WERI-Rb-1 (cell line): ENCODE data around the gene ANKS1A.

Source experiments
- DNase-seq: peaks from one replicate; pipeline ENCODE4 v3.0.0-alpha.2; 2020
- H3K27ac ChIP-seq: fragments of 250-450 bp; sonication (Bioruptor Pico); 2 replicates; pipeline ENCODE4 v1.5.1; 2020; ENCODE audit warnings: mild to moderate bottlenecking, moderate library complexity
- H3K27me3 ChIP-seq: fragments of 250-450 bp; sonication (Bioruptor Pico); 2 replicates; pipeline ENCODE4 v1.5.1; 2021; ENCODE audit warnings: mild to moderate bottlenecking, low read depth, moderate library complexity; ENCODE audit not compliant: insufficient read depth, severe bottlenecking
- H3K36me3 ChIP-seq: fragments of 250-450 bp; sonication (Bioruptor Pico); 2 replicates; pipeline ENCODE4 v1.5.1; 2020; ENCODE audit warnings: mild to moderate bottlenecking, moderate library complexity
- H3K4me3 ChIP-seq: 2 replicates; pipeline ENCODE4 v1.5.1; 2011; ENCODE audit warnings: low read depth, mild to moderate bottlenecking, control low read depth, low read length
- H3K9me3 ChIP-seq: fragments of 250-450 bp; sonication (Bioruptor Pico); 2 replicates; pipeline ENCODE4 v1.5.1; 2021; ENCODE audit warnings: mild to moderate bottlenecking, moderate library complexity; ENCODE audit not compliant: severe bottlenecking
- TF ChIP-seq, protein P1 (sequence below): IDR thresholded peaks from 2 replicates; pipeline ENCODE4 v1.5.1; 2011; ENCODE audit warnings: low read depth, mild to moderate bottlenecking, control low read depth, inconsistent platforms, low read length

ANKS1A gene

DNA sequence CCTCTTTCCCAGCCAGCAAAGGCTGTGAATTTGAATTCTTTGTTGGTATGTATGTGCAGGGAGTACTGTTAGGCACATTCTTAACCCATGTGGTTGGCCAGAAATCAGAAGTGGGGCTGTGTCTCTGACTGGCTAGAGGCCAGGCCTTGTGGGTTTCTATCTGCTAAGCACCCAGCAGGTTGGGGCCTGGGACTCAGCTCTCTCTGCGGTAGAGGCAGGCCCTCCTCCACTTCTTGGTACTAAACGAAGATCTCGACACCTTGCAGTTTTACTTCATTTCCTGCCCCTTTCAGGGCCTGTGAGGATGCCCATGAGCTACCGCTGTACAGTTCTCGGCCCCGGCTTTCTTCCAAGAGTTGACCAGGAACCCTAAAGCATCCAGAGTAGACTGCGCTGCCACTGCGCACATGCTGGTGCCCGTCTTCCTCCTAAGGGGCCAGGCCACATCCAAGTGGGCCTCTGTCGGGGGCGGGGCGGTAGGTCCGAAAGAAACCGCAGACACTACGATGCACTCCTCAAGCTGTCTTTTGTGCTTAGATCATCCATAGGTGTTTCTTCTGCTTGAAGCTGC is 201.0 kb downstream of the ANKS1A start:
- TF ChIP-seq, protein P1, sequence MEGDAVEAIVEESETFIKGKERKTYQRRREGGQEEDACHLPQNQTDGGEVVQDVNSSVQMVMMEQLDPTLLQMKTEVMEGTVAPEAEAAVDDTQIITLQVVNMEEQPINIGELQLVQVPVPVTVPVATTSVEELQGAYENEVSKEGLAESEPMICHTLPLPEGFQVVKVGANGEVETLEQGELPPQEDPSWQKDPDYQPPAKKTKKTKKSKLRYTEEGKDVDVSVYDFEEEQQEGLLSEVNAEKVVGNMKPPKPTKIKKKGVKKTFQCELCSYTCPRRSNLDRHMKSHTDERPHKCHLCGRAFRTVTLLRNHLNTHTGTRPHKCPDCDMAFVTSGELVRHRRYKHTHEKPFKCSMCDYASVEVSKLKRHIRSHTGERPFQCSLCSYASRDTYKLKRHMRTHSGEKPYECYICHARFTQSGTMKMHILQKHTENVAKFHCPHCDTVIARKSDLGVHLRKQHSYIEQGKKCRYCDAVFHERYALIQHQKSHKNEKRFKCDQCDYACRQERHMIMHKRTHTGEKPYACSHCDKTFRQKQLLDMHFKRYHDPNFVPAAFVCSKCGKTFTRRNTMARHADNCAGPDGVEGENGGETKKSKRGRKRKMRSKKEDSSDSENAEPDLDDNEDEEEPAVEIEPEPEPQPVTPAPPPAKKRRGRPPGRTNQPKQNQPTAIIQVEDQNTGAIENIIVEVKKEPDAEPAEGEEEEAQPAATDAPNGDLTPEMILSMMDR: no peak
- Histone ChIP-seq H3K4me3 (no peak overlapping the region), H3K27ac (no peak overlapping the region; the same call in 1 of the 2 replicates), H3K36me3 (peaks cover 47% of the 10 kb centered on the region), H3K9me3 (no peaks in the 10 kb centered on the region), H3K27me3 (no peaks in the 10 kb centered on the region)
- peak; percentile 7 for DNase-seq

DNA sequence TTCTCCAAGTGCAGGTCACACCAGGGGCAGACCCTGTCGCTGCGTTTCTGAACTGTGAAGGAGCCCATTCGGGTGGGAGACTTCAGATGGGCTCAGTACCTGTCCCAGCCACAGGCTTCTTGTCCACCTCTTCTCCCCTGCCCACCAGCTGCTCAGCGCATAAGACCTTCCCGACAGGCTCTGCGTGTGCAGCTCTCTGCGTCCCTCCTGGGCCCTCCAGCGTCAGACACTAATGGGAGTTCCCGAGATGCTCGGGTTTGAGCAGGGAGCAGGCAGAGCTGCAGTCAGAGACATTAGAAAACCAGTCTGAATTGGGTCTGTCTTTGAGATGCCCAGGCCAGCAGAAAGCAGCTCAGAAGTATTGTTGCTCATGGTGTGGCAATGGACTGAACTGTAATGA is 201.7 kb downstream of the ANKS1A start:
- peak; percentile 10 for DNase-seq
- TF ChIP-seq, protein P1: no peak
- H3K9me3 ChIP-seq: no peaks in the 10 kb centered on the region
- H3K4me3 ChIP-seq: no peak overlapping the region
- H3K36me3 ChIP-seq: peaks cover 40% of the 10 kb centered on the region
- no peak overlapping the region for H3K27ac ChIP-seq
- H3K27me3 ChIP-seq: no peaks in the 10 kb centered on the region

DNA sequence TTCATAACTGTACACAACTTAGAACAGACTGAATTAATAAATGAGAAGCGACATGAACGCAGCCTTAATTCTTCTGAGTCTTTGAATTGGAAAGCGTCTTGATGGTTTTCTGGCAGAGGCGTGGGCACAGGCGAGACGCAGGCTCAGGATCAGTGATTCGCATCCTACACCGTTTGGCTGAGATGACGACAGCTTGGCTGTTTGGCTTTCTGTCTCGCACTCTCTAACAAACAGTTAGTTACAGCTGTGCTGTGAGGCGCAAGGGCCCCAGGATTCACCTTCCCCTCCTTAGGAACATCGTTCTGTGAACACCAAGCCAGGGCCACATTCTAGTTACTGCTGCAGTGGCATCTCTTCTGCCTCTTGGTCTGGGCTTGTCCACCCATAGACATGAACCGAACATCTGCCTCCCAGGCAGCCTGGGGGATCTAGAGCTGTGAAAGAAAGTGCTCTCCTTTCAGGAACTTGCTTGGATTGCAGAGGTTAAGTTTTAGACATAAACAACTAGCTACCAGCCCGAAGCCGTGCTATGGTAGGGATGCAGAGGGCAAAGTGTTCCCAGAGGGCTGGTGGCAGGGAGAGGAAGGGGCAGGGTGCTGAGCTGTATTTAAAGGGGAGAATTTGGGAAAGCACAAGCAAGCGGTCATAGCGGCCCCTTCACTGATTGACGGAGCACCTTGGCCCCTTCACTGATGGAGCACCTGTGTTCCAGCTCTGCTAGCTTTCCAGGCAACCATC is 202.5 kb downstream of the ANKS1A start:
- H3K9me3 ChIP-seq: no peaks in the 10 kb centered on the region
- no peak overlapping the region for H3K27ac ChIP-seq
- H3K27me3 ChIP-seq: no peaks in the 10 kb centered on the region
- peak; percentile 7 for DNase-seq
- H3K4me3 ChIP-seq: no peak overlapping the region
- H3K36me3 ChIP-seq: peaks cover 33% of the 10 kb centered on the region
- TF ChIP-seq, protein P1: no peak

DNA sequence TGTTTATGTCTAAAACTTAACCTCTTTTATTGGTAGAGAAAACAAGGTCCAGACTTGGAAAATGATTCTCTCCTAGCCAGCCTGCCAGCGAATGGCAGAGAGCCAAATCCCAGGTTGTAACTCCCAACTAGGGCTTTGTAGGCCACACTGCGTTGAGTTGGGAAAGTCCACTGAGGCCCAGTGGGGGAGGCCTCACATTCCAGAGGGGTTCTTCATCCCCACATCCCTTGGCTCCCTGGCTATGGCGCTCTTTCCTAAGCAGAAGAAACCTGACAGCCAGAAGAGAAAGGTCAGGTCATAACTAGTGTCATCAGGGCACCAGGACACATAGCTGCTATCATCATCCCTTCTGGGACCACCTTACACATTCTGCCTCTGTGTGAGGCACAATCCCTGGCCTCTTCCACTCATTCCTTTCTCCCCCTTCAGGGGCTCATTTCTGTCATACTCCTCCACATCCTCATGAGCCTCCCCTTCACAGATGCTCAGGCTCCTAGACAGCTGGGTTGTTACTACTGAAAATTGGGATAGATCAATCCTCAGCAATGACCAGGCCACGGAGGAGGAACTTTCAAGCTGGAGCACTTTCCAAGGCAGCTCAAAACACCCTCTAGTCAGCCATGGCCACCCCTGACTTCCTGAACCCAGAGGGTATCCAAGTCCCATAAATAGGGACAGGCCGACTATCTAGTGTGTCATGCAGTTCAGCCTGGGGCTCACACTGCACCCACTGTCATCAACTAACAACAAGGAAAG is 203.5 kb downstream of the ANKS1A start:
- Histone ChIP-seq H3K27me3 (no peaks in the 10 kb centered on the region), H3K36me3 (peaks cover 23% of the 10 kb centered on the region), H3K27ac (no peak overlapping the region), H3K4me3 (no peak overlapping the region), H3K9me3 (no peaks in the 10 kb centered on the region)
- no peak for DNase-seq
- TF ChIP-seq, protein P1: no peak

DNA sequence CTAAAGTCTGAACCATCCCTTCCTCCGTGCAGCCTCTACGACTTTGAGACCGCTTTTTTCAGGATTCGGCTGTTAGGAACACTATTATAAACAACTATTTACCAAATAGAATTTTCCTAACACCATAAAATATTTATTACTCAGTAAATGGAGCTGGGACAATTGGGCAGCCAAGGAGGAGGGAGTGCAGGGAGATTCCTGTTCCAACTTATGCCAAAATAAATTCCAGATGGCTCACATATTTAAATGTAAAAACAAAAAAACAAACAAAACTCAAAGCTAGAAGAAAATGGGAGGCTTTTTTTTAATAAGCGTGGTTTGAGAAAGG is 204.0 kb downstream of the ANKS1A start:
- H3K27ac ChIP-seq: no peak overlapping the region
- no peaks in the 10 kb centered on the region for H3K27me3 ChIP-seq
- H3K4me3 ChIP-seq: no peak overlapping the region
- no peaks in the 10 kb centered on the region for H3K9me3 ChIP-seq
- TF ChIP-seq, protein P1: no peak
- no peak for DNase-seq
- peaks cover 17% of the 10 kb centered on the region for H3K36me3 ChIP-seq
